ENCODE measurements around the gene ZBTB1. TPM values are rescaled to one million over a fixed set of nuclear protein-coding genes. Genes with fewer than 3 reads are reported as not detected.

The ZBTB1 gene
- total RNA-seq, 1 experiment from 2014 or later = 24.7 TPM

DNA sequence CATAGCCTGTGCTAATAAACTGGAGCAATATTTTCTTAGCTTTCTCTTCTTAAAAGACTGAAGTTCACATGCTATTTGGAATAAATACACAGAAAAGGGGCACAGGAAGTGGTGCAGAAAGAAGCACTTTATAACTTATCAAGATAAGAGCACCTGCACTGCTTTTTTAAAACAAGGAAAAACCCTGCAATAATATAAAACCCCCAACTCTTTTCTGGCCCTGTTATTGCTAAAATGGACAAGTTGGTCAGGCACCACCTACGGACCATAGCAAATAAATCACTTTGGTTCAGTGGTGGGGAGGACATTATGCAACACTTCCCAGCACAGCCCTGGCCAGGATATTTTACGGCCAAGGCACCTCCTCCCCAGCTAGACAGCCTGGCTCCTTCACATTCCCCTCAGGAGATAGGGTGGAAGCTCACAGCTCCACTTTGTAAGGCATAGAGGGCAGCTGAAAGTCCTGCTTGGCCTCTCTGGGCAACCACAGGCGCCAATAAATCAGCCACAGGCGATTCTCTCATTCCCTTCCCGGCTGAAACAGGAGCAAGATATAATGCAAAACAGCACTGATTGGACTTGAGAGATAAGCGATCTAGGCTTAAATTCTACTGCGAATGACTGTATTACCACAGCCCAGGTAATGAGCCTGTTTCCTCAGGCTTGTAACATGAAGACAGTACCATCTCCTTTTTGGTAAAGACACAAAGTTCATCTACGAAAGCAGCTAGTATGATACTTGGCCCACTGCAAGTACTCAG is 3.0 kb upstream of the ZBTB1 start (continued):
- TF ChIP-seq, protein P1, sequence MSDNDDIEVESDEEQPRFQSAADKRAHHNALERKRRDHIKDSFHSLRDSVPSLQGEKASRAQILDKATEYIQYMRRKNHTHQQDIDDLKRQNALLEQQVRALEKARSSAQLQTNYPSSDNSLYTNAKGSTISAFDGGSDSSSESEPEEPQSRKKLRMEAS (CRISPR knock-in tag; IDR thresholded peaks at IDR 0.05) = no peak
- TF ChIP-seq, protein P2, sequence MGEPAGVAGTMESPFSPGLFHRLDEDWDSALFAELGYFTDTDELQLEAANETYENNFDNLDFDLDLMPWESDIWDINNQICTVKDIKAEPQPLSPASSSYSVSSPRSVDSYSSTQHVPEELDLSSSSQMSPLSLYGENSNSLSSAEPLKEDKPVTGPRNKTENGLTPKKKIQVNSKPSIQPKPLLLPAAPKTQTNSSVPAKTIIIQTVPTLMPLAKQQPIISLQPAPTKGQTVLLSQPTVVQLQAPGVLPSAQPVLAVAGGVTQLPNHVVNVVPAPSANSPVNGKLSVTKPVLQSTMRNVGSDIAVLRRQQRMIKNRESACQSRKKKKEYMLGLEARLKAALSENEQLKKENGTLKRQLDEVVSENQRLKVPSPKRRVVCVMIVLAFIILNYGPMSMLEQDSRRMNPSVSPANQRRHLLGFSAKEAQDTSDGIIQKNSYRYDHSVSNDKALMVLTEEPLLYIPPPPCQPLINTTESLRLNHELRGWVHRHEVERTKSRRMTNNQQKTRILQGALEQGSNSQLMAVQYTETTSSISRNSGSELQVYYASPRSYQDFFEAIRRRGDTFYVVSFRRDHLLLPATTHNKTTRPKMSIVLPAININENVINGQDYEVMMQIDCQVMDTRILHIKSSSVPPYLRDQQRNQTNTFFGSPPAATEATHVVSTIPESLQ (CRISPR knock-in tag; IDR thresholded peaks at IDR 0.05) = no peak

DNA sequence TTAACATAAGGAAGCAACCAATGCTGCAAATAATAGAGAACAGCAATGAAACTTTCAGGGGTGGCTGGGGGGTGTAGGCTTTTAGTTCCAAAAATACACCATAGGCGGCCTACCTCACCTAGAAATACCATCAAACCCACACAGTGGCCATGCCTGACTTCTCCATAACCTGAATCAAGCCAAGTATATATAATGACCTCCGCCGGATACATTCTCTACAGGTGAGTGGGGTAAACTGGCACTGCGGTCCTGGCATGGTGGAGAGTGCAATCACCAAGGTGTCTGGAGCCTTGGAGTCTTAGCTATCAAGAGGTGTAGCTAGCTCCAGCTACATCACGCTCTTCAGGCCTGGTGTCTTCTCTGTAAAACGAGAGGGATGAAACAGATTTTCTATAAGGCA is 2.1 kb upstream of the ZBTB1 start:
- no peaks in the 10 kb centered on the region for H3K27me3 Mint-ChIP-seq (ENCODE audit: low read depth)
- CTCF ChIA-PET = interaction anchor here (3.3 kb wide), 1 partner anchor 8 kb away, joined by 10 read pairs; no protein-coding TSS in a partner anchor
- ATAC-seq (no peak), DNase-seq (ENCODE audit: low spot score) (no peak)
- peak overlapping the region; percentile 96 for H3K27ac Mint-ChIP-seq
- H3K4me1 Mint-ChIP-seq = peaks cover 39% of the 10 kb centered on the region
- TF ChIP-seq ZNF416 (CRISPR knock-in tag; IDR thresholded peaks at IDR 0.05) (no peak), SOX15 (CRISPR knock-in tag; IDR thresholded peaks at IDR 0.05) (no peak), MXD4 (CRISPR knock-in tag; IDR thresholded peaks at IDR 0.05; ENCODE audit: borderline replicate concordance) (no peak), FOXP1 (CRISPR knock-in tag; IDR thresholded peaks at IDR 0.05; ENCODE audit: borderline replicate concordance) (no peak), IRF2 (CRISPR knock-in tag; IDR thresholded peaks at IDR 0.05; ENCODE audit: borderline replicate concordance, low read depth) (no peak), NFYB (CRISPR knock-in tag; conservative IDR thresholded peaks at IDR 0.05; ENCODE audit: low read depth) (no peak), PRRX2 (CRISPR knock-in tag; IDR thresholded peaks at IDR 0.05) (no peak), ZNF232 (CRISPR knock-in tag; IDR thresholded peaks at IDR 0.05) (no peak), CREM (CRISPR knock-in tag; IDR thresholded peaks at IDR 0.05) (no peak)
- TF ChIP-seq, protein P3, sequence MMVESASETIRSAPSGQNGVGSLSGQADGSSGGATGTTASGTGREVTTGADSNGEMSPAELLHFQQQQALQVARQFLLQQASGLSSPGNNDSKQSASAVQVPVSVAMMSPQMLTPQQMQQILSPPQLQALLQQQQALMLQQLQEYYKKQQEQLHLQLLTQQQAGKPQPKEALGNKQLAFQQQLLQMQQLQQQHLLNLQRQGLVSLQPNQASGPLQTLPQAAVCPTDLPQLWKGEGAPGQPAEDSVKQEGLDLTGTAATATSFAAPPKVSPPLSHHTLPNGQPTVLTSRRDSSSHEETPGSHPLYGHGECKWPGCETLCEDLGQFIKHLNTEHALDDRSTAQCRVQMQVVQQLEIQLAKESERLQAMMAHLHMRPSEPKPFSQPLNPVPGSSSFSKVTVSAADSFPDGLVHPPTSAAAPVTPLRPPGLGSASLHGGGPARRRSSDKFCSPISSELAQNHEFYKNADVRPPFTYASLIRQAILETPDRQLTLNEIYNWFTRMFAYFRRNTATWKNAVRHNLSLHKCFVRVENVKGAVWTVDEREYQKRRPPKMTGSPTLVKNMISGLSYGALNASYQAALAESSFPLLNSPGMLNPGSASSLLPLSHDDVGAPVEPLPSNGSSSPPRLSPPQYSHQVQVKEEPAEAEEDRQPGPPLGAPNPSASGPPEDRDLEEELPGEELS (CRISPR knock-in tag; IDR thresholded peaks at IDR 0.05) = no peak
- TF ChIP-seq, protein P4, sequence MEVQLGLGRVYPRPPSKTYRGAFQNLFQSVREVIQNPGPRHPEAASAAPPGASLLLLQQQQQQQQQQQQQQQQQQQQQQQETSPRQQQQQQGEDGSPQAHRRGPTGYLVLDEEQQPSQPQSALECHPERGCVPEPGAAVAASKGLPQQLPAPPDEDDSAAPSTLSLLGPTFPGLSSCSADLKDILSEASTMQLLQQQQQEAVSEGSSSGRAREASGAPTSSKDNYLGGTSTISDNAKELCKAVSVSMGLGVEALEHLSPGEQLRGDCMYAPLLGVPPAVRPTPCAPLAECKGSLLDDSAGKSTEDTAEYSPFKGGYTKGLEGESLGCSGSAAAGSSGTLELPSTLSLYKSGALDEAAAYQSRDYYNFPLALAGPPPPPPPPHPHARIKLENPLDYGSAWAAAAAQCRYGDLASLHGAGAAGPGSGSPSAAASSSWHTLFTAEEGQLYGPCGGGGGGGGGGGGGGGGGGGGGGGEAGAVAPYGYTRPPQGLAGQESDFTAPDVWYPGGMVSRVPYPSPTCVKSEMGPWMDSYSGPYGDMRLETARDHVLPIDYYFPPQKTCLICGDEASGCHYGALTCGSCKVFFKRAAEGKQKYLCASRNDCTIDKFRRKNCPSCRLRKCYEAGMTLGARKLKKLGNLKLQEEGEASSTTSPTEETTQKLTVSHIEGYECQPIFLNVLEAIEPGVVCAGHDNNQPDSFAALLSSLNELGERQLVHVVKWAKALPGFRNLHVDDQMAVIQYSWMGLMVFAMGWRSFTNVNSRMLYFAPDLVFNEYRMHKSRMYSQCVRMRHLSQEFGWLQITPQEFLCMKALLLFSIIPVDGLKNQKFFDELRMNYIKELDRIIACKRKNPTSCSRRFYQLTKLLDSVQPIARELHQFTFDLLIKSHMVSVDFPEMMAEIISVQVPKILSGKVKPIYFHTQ (CRISPR knock-in tag; IDR thresholded peaks at IDR 0.05) = no peak
- TF ChIP-seq, protein P5, sequence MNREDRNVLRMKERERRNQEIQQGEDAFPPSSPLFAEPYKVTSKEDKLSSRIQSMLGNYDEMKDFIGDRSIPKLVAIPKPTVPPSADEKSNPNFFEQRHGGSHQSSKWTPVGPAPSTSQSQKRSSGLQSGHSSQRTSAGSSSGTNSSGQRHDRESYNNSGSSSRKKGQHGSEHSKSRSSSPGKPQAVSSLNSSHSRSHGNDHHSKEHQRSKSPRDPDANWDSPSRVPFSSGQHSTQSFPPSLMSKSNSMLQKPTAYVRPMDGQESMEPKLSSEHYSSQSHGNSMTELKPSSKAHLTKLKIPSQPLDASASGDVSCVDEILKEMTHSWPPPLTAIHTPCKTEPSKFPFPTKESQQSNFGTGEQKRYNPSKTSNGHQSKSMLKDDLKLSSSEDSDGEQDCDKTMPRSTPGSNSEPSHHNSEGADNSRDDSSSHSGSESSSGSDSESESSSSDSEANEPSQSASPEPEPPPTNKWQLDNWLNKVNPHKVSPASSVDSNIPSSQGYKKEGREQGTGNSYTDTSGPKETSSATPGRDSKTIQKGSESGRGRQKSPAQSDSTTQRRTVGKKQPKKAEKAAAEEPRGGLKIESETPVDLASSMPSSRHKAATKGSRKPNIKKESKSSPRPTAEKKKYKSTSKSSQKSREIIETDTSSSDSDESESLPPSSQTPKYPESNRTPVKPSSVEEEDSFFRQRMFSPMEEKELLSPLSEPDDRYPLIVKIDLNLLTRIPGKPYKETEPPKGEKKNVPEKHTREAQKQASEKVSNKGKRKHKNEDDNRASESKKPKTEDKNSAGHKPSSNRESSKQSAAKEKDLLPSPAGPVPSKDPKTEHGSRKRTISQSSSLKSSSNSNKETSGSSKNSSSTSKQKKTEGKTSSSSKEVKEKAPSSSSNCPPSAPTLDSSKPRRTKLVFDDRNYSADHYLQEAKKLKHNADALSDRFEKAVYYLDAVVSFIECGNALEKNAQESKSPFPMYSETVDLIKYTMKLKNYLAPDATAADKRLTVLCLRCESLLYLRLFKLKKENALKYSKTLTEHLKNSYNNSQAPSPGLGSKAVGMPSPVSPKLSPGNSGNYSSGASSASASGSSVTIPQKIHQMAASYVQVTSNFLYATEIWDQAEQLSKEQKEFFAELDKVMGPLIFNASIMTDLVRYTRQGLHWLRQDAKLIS (CRISPR knock-in tag; IDR thresholded peaks at IDR 0.05; ENCODE audit: borderline replicate concordance) = no peak
- POLR2A ChIA-PET = no interaction called here
- no peaks in the 10 kb centered on the region for H3K9me3 Mint-ChIP-seq
- peaks cover 9% of the 10 kb centered on the region for H3K36me3 Mint-ChIP-seq
- H3K4me3 Mint-ChIP-seq = peak overlapping the region; percentile 81
